Neural cell (in vitro differentiated cells): ENCODE results near the gene POM121. TPM values are rescaled to one million over a fixed set of nuclear protein-coding genes. Genes with fewer than 3 reads are reported as not detected.
"Not testable (repeated sequence)": the region's sequence is repeated elsewhere in the genome, so short reads cannot be mapped to it uniquely, and the experiment has no call there.

ENCODE experiments used
- H2AFZ ChIP-seq: fragments of 200-600, 300-800 bp; sonication (generic), shearing (Covaris generic); 2 replicates; pipeline ENCODE4 v1.6.0; 2014; ENCODE audit warnings: low read depth, mild to moderate bottlenecking, antibody characterized with exemption, low read length, moderate library complexity
- H3F3A ChIP-seq: fragments of 200-600 bp; shearing (Covaris generic); 2 replicates; pipeline ENCODE4 v1.6.1; 2016; ENCODE audit warnings: mild to moderate bottlenecking, moderate library complexity, mixed read lengths, antibody characterized with exemption, low read length; ENCODE audit not compliant: insufficient read depth, poor library complexity, severe bottlenecking
- H3K27ac ChIP-seq: fragments of 200-600, 300-800 bp; sonication (generic), shearing (Covaris generic); 2 replicates; pipeline ENCODE4 v1.5.1; 2014; ENCODE audit warnings: mild to moderate bottlenecking, low read length, moderate library complexity
- H3K27me3 ChIP-seq: fragments of 300-800, 200-600 bp; sonication (generic), shearing (Covaris generic); 2 replicates; pipeline ENCODE4 v1.6.0; 2014; ENCODE audit warnings: mild to moderate bottlenecking, low read depth, low read length, moderate library complexity; ENCODE audit not compliant: insufficient read depth
- H3K36me3 ChIP-seq: fragments of 300-800, 200-600 bp; sonication (generic), shearing (Covaris generic); 2 replicates; pipeline ENCODE4 v1.5.1; 2014; ENCODE audit warnings: mild to moderate bottlenecking, antibody characterized with exemption, low read length, moderate library complexity; ENCODE audit not compliant: insufficient read depth
- H3K4me2 ChIP-seq: fragments of 300-800, 200-600 bp; sonication (generic), shearing (Covaris generic); 2 replicates; pipeline ENCODE4 v1.6.0; 2014; ENCODE audit warnings: mild to moderate bottlenecking, low read length
- H3K4me3 ChIP-seq: fragments of 300-800, 200-600 bp; sonication (generic), shearing (Covaris generic); 2 replicates; pipeline ENCODE4 v1.5.1; 2014; ENCODE audit warnings: mild to moderate bottlenecking, low read length, moderate library complexity
- H3K79me2 ChIP-seq: fragments of 200-600 bp; shearing (Covaris generic); replicated peaks from 2 replicates; pipeline ENCODE4 v1.6.0; 2014; ENCODE audit warnings: mild to moderate bottlenecking, low read length, moderate library complexity; ENCODE audit not compliant: insufficient read depth
- H3K9ac ChIP-seq: fragments of 300-800, 200-600 bp; sonication (generic), shearing (Covaris generic); 2 replicates; pipeline ENCODE4 v1.6.1; 2016; ENCODE audit warnings: mild to moderate bottlenecking, low read length, mixed read lengths
- H3K9me2 ChIP-seq: fragments of 200-600 bp; shearing (Covaris generic); 2 replicates; pipeline ENCODE4 v1.6.1; 2016; ENCODE audit warnings: mild to moderate bottlenecking, low read length, mixed read lengths; ENCODE audit not compliant: insufficient read depth
- H3K9me3 ChIP-seq: fragments of 200-600, 300-800 bp; sonication (generic), shearing (Covaris generic); 2 replicates; pipeline ENCODE4 v1.6.1; 2016; ENCODE audit warnings: mild to moderate bottlenecking, mixed run types, low read length, moderate library complexity, mixed read lengths
- H4K20me1 ChIP-seq: fragments of 200-600 bp; shearing (Covaris generic); 2 replicates; pipeline ENCODE4 v1.6.1; 2016; ENCODE audit warnings: mild to moderate bottlenecking, mixed run types; ENCODE audit not compliant: insufficient read depth
- polyA plus RNA-seq: library from polyadenylated mRNA; depleted of rRNA; stranded (reverse); fragments of >200 nt; gene quantifications from 2 replicates; pipeline ENCODE4 v1.2.3, GENCODE V29; 2014

Gene POM121
- polyA plus RNA-seq, 1 donor from 2014 or later = 5.3 TPM

- H3K4me3 ChIP-seq, H3F3A ChIP-seq, H3K4me2 ChIP-seq, H3K9me2 ChIP-seq, H3K36me3 ChIP-seq, H3K27me3 ChIP-seq, H3K79me2 ChIP-seq, H3K27ac ChIP-seq, H2AFZ ChIP-seq, H4K20me1 ChIP-seq, H3K9ac ChIP-seq, H3K9me3 ChIP-seq: not testable (repeated sequence)
Observed at GRCh38 chr7:72961346-72961650, 36.4 kb downstream of the POM121 start.

GRCh38 chr7:72963056-72963455 is 38.2 kb downstream of the POM121 start:
- not testable (repeated sequence) for H3K27me3 ChIP-seq, H3K9me2 ChIP-seq, H3K4me3 ChIP-seq, H2AFZ ChIP-seq, H3K79me2 ChIP-seq, H3K27ac ChIP-seq, H3K36me3 ChIP-seq, H4K20me1 ChIP-seq, H3K4me2 ChIP-seq, H3K9me3 ChIP-seq, H3F3A ChIP-seq, H3K9ac ChIP-seq

DNA sequence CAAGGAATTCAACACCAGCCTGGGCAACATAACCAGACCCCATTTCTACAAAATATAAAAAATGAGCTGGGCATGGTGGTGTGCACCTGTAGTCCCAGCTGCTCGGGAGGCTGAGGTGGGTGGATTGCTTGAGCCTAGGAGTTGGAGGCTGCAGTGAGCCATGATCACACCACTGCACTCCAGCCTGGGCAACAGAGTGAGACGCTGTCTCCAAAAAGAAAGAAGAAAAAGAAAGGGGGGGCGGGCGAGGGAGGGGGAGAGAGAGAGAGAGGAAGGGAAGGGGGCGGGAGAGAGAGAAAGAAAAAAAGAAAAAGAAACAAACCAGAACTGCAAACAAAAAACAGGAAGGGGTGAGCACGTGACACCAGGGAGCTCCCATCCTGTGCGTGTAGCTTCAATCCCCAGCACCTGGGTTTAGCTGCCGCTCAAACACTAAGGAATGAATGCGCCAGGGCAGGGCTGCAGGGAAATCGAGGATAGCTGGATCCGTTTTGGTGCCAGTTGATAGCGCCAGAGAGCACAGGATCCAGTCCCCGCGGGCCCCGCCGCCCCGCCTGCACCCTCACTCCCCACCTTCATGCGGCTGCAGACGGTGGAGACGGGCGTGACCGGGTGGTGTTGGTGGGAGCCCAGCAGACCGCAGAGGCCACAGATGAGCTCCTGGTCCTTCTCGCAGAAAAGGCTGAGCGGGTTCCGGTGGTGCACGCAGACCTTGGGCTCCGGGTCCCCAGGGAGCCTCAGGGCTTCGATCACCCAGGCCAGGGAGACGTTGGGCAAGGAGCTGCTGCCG is 40.5 kb downstream of the POM121 start:
- H2AFZ ChIP-seq, H3K79me2 ChIP-seq, H3K4me3 ChIP-seq, H3K27me3 ChIP-seq, H3F3A ChIP-seq, H3K27ac ChIP-seq, H3K9me2 ChIP-seq, H3K36me3 ChIP-seq, H4K20me1 ChIP-seq, H3K4me2 ChIP-seq, H3K9me3 ChIP-seq, H3K9ac ChIP-seq: not testable (repeated sequence)

GRCh38 chr7:72966892-72967291 is 42.0 kb downstream of the POM121 start:
- not testable (repeated sequence) for H3K36me3 ChIP-seq, H3F3A ChIP-seq, H3K4me3 ChIP-seq

GRCh38 chr7:72968980-72969516 is 44.2 kb downstream of the POM121 start, which contains the start of gene TRIM74:
TRIM74 (minus strand) TSS chr7:72969466; CDS start chr7:72966157, 3,309 bp downstream.
- not testable (repeated sequence) for H3K4me3 ChIP-seq, H4K20me1 ChIP-seq, H3K4me2 ChIP-seq, H3K36me3 ChIP-seq, H3K27me3 ChIP-seq, H3K9me3 ChIP-seq, H3K9me2 ChIP-seq, H2AFZ ChIP-seq, H3K79me2 ChIP-seq, H3K9ac ChIP-seq, H3K27ac ChIP-seq, H3F3A ChIP-seq

More at GRCh38 chr7:72966892-72967291, 42.0 kb downstream of the POM121 start:
- not testable (repeated sequence) for H3K27ac ChIP-seq, H4K20me1 ChIP-seq, H2AFZ ChIP-seq, H3K79me2 ChIP-seq, H3K4me2 ChIP-seq, H3K9me2 ChIP-seq, H3K9me3 ChIP-seq, H3K9ac ChIP-seq, H3K27me3 ChIP-seq

- not testable (repeated sequence) for H3K9me2 ChIP-seq, H4K20me1 ChIP-seq, H3K4me2 ChIP-seq, H3F3A ChIP-seq, H3K9me3 ChIP-seq, H3K36me3 ChIP-seq, H3K4me3 ChIP-seq, H2AFZ ChIP-seq, H3K79me2 ChIP-seq, H3K27ac ChIP-seq, H3K9ac ChIP-seq, H3K27me3 ChIP-seq
Observed at GRCh38 chr7:72969688-72970087, 44.8 kb downstream of the POM121 start.

GRCh38 chr7:72971505-72971904 is 46.6 kb downstream of the POM121 start:
- H3K79me2 ChIP-seq, H3K9ac ChIP-seq, H3K27ac ChIP-seq, H3K27me3 ChIP-seq, H3K4me3 ChIP-seq, H3K9me2 ChIP-seq, H3K9me3 ChIP-seq, H2AFZ ChIP-seq, H4K20me1 ChIP-seq, H3K4me2 ChIP-seq, H3F3A ChIP-seq, H3K36me3 ChIP-seq: not testable (repeated sequence)

DNA sequence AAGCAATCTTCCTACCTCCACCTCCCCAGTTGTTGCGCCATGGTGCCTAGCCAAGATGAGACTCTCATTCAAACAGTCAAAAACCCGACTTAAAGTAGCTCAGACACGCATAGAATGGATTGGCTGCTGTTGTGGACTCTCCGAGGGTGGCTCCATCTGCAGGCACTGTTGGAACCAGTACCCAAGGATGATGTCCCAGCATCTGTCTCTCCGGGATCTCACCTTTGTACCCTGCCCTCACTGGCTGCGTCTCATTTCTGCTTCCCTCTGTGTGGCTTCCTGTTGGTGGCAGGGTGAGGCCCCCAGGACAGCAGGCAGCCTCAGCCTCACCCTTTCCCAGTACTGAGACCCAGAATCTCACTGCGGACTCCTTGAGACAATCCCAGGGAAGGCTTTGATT is 49.9 kb downstream of the POM121 start:
- not testable (repeated sequence) for H3F3A ChIP-seq, H3K9ac ChIP-seq, H3K27ac ChIP-seq, H3K9me2 ChIP-seq, H2AFZ ChIP-seq, H3K4me3 ChIP-seq, H3K36me3 ChIP-seq, H4K20me1 ChIP-seq, H3K4me2 ChIP-seq, H3K27me3 ChIP-seq, H3K79me2 ChIP-seq, H3K9me3 ChIP-seq
